A673 (cell line): ENCODE data around the gene KAT5. TPM values are rescaled to one million over a fixed set of nuclear protein-coding genes. Genes with fewer than 3 reads are reported as not detected.

Source experiments
- BruUV-seq: library from RNA; stranded (reverse); fragments of 400-500 nt; replicated peaks from 2 replicates; lab custom pipeline; 2021; lab: Mats Ljungman, UMichigan
- CTCF ChIA-PET: fragments of 300-600 bp; sonication (Branson Sonifier 250); formaldehyde crosslinking; loops from one replicate; lab custom pipeline; 2022; ENCODE audit warnings: antibody characterized with exemption; lab: Charles Lee
- POLR2A ChIA-PET: fragments of 300-600 bp; sonication (Branson Sonifier 250); formaldehyde crosslinking; loops from one replicate; lab custom pipeline; 2022; ENCODE audit warnings: antibody characterized with exemption; ENCODE audit not compliant: low non-redundant PET; lab: Charles Lee
- DNase-seq: peaks from one replicate; pipeline ENCODE4 v3.0.0-alpha.2; 2015; ENCODE audit warnings: low spot score
- H3K27ac ChIP-seq: fragments of 200-600 bp; sonication (generic); 2 replicates; pipeline ENCODE4 v1.5.1; 2016; ENCODE audit warnings: mixed run types, low read depth, mild to moderate bottlenecking, mixed read lengths, antibody characterized with exemption, low read length; ENCODE audit not compliant: poor library complexity, severe bottlenecking
- H3K27me3 ChIP-seq: fragments of 200-600 bp; sonication (generic); replicated peaks from 2 replicates; pipeline ENCODE4 v1.6.1; 2017; ENCODE audit warnings: mixed run types, low read depth, mild to moderate bottlenecking, mixed read lengths, antibody characterized with exemption, low read length; ENCODE audit not compliant: insufficient read depth, poor library complexity
- H3K36me3 ChIP-seq: fragments of 200-600 bp; sonication (generic); 2 replicates; pipeline ENCODE4 v1.6.1; 2016; ENCODE audit warnings: mixed run types, mild to moderate bottlenecking, mixed read lengths, antibody characterized with exemption, low read length; ENCODE audit not compliant: insufficient read depth, poor library complexity, severe bottlenecking
- H3K4me1 ChIP-seq: fragments of 200-600 bp; sonication (generic); 2 replicates; pipeline ENCODE4 v1.6.1; 2017; ENCODE audit warnings: mixed run types, mild to moderate bottlenecking, mixed read lengths, antibody characterized with exemption, low read length; ENCODE audit not compliant: insufficient read depth, poor library complexity, severe bottlenecking
- H3K4me3 ChIP-seq: fragments of 200-600 bp; sonication (generic); 2 replicates; pipeline ENCODE4 v1.5.1; 2016; ENCODE audit warnings: low read depth, mixed run types, mild to moderate bottlenecking, mixed read lengths, low read length; ENCODE audit not compliant: poor library complexity, severe bottlenecking
- H3K9me3 ChIP-seq: fragments of 200-600 bp; sonication (generic); 2 replicates; pipeline ENCODE4 v1.6.1; 2016; ENCODE audit warnings: mixed run types, low read depth, mild to moderate bottlenecking, mixed read lengths, antibody characterized with exemption, low read length; ENCODE audit not compliant: poor library complexity, severe bottlenecking
- CTCF ChIP-seq: fragments of 300-800, 200-600 bp; sonication (generic); conservative IDR thresholded peaks from 2 replicates; pipeline ENCODE4 v1.5.1; 2017; ENCODE audit warnings: low read depth, mild to moderate bottlenecking, antibody characterized with exemption, low read length, moderate library complexity, mixed read lengths
- EZH2 ChIP-seq: fragments of 200-600 bp; sonication (generic); IDR thresholded peaks from 2 replicates; pipeline ENCODE4 v1.6.1; 2017; ENCODE audit warnings: borderline replicate concordance, low read depth, mild to moderate bottlenecking, mixed read lengths, antibody characterized with exemption, low read length; ENCODE audit not compliant: poor library complexity, severe bottlenecking
- intact Hi-C: fragments of 100-400 bp; cut with micrococcal nuclease; formaldehyde crosslinking; loops from one replicate; pipeline ENCODE4 v1.10.0; 2022; ENCODE audit not compliant: unreplicated experiment
- total RNA-seq: library from RNA; stranded (reverse); gene quantifications from 2 replicates; pipeline ENCODE4 v1.2.3, GENCODE V29; 2021

The KAT5 gene
- total RNA-seq, 1 experiment from 2014 or later = 71.3 TPM

DNA sequence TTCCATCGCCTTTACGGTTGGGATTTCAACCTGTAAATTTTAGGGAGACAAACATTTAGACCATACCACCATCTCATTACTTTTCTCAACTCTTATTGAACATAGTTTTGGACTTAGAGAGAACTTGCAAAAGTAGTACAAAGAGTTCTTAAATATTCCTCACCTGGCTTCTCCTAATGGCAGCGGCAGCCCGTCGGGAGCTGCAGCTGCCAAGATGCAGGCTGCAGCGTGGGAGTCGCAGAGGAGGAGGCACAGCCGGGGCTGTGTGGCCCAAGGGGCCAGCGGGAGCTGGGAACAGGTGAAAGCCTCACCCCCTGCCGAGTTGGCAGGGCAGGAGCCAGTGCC is 31.6 kb downstream of the KAT5 start:
- no TSS peak for BruUV-seq
- no peak for TF ChIP-seq EZH2
- no peak for TF ChIP-seq CTCF
- ChIA-PET CTCF (no interaction called here), POLR2A (interaction anchor here (0.6 kb wide), 1 partner anchor 32 kb away, joined by 3 read pairs; the partner anchor contains the start of gene KAT5)
- intact Hi-C loops = no loop called here
- no peaks in the 10 kb centered on the region for H3K36me3 ChIP-seq
- DNase-seq = no peak
- H3K27me3 ChIP-seq = peaks cover 12% of the 10 kb centered on the region
- H3K4me3 ChIP-seq = no peak overlapping the region
- H3K9me3 ChIP-seq = no peaks in the 10 kb centered on the region
- H3K27ac ChIP-seq = no peak overlapping the region
- no peaks in the 10 kb centered on the region for H3K4me1 ChIP-seq

GRCh38 chr11:65744026-65744698 is 32.1 kb downstream of the KAT5 start:
- CTCF ChIA-PET = interaction anchor here (0.7 kb wide), 1 partner anchor 168 kb away, joined by 11 read pairs; no protein-coding TSS in a partner anchor

GRCh38 chr11:65744699-65745042 is 32.6 kb downstream of the KAT5 start:
- CTCF ChIA-PET = interaction anchor here (0.7 kb wide), 1 partner anchor 167 kb away, joined by 11 read pairs; no protein-coding TSS in a partner anchor
- no peak for TF ChIP-seq EZH2
- 0 out of 2 replicates have a peak, but pooled peaks have one; percentile 2 for TF ChIP-seq CTCF
- BruUV-seq = no TSS peak
- intact Hi-C loops = no loop called here
- H3K27me3 ChIP-seq = peaks cover 15% of the 10 kb centered on the region
- DNase-seq = no peak
- POLR2A ChIA-PET = no interaction called here
- H3K4me1 ChIP-seq = no peaks in the 10 kb centered on the region
- H3K36me3 ChIP-seq = no peaks in the 10 kb centered on the region
- no peaks in the 10 kb centered on the region for H3K9me3 ChIP-seq
- H3K27ac ChIP-seq = no peak overlapping the region
- no peak overlapping the region for H3K4me3 ChIP-seq

More at GRCh38 chr11:65744026-65744698, 32.1 kb downstream of the KAT5 start:
- DNase-seq = peak; percentile 62
- POLR2A ChIA-PET = interaction anchor here (0.6 kb wide), 1 partner anchor 32 kb away, joined by 3 read pairs; the partner anchor contains the start of gene KAT5
- peaks cover 12% of the 10 kb centered on the region for H3K27me3 ChIP-seq
- no peak overlapping the region for H3K4me3 ChIP-seq
- no peaks in the 10 kb centered on the region for H3K36me3 ChIP-seq
- intact Hi-C loops = no loop called here
- H3K27ac ChIP-seq = no peak overlapping the region
- no peaks in the 10 kb centered on the region for H3K9me3 ChIP-seq
- no TSS peak for BruUV-seq
- no peaks in the 10 kb centered on the region for H3K4me1 ChIP-seq
- TF ChIP-seq EZH2 (no peak), CTCF (peak; percentile 61)
